Stimulated activated CD4-positive, alpha-beta T cell treated with anti-CD3 and anti-CD28 coated beads, Interleukin-1b, Interleukin-23, amount 100 ng/mL, for 1 hour (primary cell): ENCODE data around the gene PDSS2.

ENCODE experiments used
- DNase-seq, 2 donors: peaks; one replicate each; pipeline ENCODE4 v3.0.0-alpha.2; 2020; ENCODE audit warnings: low read depth in 2 of 2

Gene PDSS2

DNA sequence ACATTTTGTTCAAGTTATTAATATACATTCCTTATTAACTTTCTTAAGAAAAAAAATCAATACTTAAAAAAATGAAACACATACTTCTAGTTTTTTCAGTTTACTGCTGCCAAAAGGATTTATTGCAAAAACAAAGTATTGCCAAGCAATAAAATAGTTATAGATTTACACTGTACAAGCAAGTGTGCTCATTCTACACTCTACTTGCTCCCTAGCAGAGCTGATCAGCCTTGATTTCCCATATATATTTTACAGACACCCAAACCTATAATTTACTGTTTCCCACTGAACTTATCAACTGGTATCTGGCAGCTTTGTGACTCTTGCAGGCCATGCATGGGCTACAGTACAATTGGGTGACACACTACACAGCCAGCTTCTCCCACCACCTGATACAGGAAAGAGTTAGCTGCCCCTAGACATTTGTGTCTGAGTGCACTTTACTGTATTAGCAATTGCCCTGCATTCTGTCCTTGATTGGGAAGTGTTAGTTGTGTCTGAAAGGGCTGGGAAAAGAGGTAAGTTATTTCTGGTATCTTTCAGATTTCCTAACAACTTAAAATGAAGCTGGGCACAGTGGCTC, 188.1 kb downstream of the PDSS2 start:
- no peak for DNase-seq

DNA sequence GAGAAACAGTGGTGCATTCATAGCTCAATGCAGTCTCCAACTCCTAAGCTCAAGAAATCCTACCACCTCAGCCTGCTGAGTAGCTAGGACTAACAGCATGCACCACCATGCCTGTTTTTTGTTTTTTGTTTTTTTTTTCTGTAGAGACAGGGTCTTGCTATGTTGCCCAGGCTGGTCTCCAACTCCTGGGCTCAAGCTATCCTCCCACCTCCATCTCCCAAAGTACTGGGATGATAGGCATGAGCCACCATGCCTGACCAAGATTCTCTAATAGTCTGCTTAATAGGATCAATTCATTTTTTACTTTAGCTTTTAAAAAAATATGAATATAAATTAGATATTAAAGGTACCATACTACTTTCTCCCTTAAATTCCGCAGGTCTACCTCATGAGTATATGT, 191.7 kb downstream of the PDSS2 start:
- no peak for DNase-seq

DNA sequence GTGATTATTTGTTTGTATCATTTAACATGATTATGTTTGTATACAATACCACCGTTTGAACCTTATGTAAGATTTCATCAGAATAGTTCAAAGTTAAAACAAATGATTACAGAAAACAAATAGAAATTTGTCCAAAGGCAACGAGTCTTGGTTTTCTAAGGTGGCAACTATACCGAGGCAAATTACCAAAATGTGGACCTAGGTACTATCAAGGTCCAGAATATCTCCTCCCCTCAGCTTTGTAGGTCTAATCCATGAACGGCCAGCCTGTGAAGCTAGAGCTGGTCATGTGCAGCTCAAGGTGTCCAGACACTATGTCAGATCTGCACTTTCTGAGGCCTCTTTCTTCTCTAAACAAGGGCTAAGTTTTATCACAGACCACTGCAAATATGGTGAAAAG, 192.4 kb downstream of the PDSS2 start:
- no peak for DNase-seq

DNA sequence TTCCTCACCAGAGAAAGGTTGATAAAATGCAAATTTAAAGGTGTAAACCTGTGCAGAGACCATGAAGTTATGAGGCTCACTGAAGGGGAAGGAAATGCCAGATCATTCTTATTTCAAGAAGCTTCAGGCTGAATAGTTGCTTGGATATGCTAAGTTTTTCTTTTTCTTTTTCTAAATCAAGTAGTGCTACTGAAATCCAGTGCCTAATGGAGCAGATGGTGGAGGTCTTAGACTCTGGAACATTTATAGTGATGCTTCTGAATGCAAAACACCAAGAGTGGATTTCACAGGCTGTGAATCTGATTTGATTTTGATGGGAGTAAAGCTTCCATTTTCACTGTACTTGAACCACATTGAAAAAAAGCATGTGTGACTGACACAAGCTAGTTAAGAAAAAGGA, 192.8 kb downstream of the PDSS2 start:
- DNase-seq = no peak

DNA sequence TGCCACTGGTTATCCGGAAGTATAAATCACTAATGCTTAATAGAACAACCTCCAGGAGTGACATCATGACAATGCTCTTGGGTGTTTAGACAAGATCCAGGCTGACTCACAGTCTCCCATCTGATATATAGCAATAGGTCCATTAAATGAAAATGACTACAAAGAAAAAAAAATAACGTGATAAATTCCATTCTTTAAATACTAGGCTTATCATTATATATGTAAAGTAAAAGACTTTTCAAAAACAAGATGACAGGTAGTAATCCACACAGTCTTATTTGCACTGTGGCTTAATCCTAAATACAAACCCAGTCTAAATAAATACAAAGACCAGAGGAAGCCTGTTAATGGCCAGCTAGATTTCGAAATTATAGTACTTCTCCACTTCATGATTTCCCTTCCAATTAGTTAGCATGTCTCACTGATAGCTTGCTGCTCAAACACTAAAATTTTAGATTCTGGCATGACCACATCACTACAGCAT, 195.0 kb downstream of the PDSS2 start:
- no peak for DNase-seq

DNA sequence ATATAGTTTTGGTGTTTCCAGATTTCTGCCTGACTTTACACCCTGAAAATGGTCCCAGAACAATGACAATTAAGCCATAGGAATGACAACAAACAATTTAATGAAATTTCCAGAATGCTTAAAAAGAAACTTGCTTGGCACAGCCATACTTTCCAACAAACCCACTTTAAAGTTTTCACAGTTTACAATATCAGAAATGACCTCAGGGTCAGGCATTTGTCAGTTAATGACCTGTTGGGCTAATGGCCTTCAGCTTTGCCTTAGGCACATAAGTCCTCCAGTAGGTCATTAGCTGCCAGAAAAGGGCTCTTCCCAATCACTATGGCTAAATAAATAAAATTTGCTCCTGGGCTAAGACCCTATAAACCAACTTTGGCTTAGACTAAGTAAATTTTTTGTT, 199.4 kb downstream of the PDSS2 start:
- DNase-seq = no peak

DNA sequence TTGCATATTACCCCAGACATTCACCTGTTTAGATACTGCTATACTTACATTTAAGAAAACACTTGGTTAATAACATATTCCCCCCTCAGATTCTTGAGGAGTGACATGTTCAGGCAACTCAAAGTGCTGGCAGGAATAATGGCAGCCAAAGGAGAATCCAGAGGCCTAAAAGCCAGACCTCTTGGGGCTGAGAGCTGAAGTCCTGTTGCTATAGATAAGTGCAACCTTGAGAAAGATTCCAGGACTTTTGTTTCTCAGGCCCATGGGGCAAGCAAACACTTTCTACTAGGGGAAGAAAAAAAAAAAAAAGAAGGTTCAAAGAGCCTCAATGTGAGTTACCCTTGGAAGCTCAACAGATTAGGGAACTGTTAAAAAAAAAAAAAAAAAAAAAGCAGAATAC, 211.2 kb downstream of the PDSS2 start:
- no peak for DNase-seq

DNA sequence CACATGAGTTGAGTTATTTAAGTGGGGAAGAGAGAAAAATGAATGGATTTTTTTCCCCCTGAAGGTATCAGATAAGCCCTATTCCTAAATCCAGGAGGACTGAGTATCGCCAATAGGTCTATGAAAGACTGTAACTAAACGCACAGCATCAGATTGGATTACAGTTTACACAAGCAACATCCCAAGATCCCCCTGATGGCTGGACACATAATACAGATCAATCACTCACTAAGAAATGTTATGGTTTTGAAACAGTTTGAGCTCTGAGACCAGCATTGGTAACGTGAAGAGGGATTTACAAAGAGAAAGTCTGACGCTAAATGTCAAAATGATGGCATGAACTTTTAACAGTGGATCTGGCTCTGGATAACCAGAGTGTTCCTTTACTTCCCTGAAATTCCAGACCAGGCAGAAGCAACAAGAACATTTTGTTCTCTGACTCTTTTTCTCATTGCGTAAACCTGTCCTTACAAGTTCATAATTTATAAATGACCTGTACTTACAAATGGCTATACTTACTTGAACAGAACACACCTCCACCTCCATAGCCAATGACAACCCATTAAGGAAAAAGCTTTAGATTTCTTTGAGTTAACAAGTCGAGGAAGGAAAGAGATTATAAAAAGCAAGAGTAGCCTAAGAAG, 212.3 kb downstream of the PDSS2 start:
- no peak for DNase-seq

DNA sequence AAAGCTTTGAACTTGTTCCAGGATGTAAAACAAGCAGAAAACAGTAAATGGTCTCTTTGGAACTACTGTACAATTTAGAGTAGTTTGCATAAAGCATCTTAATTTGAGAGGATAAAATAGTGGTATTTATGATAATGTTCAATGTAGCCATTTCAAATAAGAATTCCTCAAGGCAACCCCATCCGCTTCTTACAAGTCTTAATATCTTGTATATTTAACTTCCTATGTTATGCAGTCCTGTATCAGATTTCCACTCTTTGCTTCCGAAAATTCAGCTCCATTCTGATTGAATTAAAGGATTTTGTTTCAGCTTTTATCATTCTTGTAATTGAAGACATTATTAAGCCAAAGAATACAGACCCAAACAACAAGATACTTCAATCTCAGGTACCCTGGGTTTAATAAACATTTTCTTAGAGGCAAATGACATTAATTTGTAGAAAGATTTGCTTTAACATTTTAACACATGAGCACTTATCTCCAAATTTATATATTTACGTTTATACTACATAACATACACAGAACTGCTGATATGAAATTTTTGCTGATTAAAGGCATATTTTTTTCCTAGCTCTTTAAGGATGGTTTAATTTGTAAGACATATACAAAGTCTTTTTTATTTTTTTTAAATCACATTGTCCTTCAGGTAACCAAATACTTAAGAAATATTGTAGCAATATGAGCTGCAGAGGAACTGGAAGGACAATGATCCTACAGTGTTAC, 213.0 kb downstream of the PDSS2 start:
- no peak for DNase-seq

DNA sequence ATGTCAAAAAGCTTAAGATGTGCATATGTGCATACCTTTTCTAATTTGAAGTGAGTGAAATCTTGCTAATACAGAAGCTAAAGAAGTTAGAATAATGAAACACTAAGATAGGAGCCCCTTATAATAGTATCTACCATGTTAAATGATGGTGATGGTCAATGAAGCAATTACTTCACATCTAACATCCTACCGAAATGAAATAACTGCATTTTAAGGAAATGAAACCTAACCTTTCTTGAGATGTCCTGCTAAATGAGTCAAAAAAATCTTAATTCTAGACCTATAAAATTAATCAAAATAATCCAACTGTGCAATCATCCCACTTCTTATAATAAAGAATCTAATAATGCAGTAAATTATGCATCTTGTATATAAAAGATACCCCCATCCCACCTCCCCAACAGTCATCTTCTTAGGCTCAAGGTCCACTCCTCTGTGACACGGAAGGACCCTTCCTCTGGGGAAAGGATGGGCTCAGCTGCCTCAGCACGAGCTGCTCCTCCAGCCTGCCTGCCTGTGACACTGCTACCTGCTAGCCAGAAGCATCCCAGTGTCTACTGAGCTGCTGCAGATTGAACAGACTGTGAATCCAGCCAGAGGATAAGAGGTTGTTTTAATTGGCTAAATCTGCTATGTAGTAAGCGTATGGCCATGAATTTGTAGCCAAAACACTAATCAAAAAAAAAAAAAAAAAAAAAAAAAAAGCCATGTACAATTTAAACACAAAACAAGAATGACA, 214.5 kb downstream of the PDSS2 start:
- no peak for DNase-seq

DNA sequence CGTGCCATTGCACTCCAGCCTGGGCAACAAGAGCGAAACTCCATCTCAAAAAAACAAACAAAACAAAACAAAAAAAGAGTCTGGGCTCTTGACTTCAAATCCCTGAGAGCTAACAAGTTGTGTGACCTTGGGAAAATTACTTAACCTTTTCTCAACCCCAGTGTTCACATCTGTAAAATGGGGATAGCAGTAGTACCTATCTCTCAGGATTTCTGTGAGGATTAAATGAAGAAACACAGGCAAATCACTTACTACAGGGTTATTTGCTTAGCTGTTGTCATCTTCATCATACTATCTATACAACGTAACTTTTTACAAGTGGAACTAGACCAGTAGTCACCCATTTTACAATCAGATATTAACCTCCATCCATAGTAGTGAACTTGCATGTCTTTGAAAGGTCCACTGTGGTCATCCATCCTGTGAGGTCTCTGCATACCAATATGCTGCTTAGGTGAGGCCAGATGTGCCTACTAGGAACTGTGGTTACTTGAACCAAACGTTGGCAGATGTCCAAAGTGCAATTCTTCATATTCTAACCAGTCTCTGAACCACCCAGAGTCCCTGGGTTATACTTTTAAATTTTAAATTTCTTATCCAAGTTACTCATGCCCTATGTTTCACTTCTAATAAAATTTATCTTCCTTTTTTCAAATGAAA, 215.2 kb downstream of the PDSS2 start:
- DNase-seq = no peak

DNA sequence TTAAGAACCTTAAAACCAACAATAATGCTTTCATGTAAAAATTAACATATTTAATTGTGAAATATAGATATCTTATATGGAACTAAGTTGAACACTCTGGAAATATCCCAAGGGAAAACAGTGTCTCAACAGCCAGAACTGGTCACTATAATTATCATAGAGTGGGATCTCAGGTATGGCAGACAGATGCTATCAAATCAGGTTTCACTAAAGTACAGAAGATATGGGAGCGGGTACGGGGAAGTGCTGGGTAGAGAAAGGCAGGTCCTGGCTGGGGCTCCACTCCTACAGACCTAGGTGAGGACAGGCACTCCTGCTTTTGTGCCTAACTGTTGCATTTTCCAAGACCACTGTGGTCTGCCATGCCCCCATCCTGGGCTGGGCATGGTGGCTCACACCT, 215.9 kb downstream of the PDSS2 start:
- DNase-seq = no peak

DNA sequence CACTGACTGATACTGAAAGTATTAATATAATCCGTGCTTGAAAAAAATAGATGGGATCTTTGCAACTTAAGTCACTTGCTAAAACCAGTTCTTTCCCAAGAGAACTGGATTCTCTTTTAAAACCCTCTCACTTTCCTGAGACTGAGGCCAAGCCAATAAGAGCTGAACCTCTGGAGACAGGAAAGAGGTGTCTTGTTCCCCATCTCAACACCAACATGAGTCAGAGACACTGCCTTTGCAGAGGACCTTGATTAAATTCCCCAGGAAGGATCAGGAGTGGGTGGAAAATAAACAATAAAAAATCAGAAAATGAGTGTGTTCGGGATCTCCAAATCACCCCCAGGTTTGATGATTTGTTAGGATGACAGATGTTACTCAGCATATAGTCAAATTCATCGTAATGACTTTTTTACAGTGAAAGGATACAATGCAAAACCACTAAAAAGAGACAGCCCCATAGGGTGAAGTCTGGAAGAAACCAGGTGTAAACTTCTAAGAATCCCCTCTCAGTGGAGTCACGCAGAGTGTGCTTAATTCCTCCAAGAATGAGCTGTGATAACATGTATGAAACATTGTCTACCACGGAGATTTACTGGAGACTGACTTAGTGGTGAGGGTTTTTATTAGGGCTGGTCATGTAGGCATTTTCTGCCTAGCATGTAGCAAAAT, 221.2 kb downstream of the PDSS2 start:
- no peak for DNase-seq

DNA sequence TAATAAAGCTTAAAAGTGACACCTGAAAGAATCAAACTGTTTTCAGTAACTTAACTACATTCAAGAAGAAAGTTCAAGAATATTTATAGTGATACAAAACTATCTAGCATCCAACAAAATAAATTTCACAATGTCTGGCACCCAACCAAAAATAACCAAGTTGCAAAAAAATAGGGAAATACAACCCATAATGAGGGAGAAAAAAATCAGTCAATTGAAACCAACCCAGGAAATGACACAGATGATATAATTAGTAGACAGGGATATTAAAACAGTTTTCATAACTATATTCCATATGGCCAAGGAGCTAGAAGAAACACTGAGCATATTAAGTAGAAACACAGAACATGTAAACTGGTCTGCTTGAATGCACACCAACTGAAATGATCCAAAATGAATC, 223.9 kb downstream of the PDSS2 start:
- no peak for DNase-seq

DNA sequence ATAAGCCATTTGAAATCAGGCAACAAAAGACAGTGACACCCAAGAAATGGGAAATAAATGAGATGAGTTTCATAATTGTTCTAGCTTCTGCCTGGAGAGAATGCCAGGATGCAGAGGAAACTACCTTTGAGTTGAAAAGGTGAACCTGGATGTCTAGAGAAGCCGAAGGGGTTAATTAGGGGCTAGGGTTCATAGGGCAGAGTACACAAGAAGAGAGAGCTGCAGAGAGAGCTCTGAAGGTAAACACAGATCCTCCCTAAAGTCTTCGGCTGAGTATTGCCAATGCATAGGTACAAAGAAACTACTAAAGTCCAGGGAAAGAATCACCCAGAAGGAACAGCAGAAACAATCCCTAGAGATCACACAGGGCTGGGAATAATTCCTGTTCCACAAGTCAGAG, 224.4 kb downstream of the PDSS2 start:
- DNase-seq = no peak

DNA sequence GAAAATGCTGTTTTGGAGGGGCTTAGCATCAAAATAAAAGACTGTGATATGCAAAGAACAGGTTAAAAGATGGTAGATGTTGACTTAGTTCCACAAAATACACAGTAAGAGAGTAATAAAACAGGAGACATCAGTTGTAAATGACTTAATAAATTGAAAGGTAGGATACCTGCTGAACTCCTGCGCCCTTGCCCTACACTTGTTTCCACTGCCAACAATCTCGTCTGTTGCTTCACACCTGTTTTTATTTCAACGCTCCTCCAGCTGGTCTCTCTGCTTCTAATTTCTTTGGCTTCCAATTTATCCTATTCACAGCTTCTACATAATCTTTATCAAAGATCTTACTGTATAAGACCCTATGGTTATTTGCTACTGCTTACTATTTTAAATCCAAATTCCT, 228.1 kb downstream of the PDSS2 start:
- DNase-seq = no peak

DNA sequence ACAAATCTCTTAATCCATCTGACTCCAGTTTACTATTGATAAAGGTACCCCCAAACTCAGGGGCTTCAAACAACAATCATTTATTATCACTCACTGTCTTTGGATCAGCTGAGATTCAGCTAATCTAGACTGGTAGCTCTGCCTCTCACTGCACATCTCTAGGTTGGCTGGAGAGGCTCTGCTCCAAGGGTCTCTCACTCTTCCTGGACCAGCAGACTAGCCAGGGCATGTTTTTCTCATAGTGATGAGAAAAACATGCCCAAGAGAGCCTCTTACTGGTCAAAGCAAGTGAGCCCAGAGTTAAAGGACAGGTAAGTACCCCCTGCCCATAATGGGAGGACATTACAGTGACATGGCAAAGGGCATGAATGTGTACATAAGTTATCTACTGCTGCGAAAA, 228.9 kb downstream of the PDSS2 start:
- no peak for DNase-seq

DNA sequence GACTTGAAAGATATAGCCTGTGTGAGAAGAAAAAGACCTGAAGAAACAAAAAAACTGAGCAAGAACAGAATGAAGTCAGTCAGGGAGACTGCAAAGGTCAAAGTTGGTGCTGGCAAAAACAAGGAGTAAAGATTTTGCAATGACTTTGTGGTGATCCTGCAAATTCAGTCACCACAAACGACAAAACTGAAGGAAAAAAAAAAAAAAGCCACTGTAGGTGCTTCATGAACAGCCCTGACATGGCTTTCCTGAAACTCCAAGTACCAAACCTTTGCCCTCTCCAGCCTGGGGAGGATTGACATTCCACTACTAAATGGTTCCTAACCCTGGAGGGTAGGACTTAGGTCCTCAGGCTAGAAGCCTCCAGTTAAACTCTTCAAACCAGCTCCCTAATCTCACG, 229.3 kb downstream of the PDSS2 start:
- DNase-seq = no peak

DNA sequence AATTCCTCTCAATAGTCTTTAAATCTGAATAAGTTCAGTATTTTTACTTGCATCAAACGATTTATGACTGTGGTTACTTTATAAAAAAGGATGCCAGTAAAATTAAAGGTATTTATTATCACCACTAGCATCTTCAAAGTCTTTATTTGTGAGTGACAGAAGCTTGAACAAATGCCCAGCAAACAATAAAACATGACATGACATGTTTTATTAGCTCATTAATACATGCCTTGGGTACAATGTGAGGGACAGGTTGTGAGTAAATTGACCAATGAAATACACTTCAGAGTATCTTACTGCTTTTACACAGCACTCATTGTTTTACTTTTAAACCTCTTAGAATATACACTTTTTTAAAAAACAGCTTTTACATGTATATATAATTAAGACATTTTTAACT, 230.6 kb downstream of the PDSS2 start:
- no peak for DNase-seq

DNA sequence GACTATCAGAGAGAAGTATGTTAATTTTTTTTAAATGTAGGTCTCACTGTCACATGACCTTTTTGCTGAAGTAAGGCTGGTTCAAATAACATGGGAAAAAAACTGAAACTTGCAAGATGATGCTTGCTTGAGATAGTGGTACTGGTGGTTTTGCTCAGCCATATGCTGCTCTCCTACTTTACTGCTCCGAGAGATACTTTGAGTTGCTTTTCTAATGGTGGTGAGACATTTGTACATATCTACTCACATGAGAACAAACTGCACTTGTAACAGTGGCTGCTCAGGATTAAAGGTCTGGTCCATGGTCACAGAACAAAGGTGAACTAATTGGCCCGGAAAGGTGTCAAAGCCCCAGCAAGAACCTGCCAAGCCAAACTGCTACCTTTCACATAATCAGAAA, 237.8 kb downstream of the PDSS2 start:
- DNase-seq = no peak

DNA sequence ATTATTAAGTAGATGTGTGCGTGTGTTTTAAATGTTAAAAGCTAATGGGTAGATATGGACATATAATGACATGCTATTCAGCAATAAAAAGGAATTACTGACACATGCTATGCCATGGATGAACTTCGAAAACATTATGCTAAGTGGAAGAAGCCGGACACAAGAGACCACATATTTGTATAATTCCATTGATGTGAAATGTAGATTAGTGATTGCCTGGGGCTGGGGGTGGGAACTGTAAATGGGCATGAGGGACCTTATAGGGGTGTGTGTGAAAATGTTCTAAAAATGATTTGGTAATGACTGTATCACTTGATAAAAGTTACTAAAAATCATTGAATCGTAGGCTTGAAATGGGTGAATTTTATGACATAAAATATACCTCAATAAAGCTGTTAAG, 239.5 kb downstream of the PDSS2 start:
- DNase-seq = no peak

DNA sequence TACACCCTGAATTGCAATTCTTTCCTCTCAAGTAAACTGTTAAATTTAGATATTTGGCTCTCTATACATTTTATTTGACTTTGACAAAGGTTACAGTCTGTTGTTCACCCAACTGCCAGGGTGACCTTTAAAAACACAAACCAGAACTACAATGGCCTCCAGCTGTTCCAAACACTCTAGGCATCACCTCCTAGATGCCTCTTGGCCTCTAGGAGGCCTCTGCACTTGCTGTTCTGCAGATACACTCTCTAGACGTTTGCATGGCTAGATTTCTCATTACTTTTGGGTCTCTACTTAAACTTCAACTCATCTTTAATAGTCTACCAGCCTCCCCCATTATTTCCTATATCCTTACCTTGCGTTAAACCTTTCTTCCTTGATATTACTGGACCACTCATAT, 241.2 kb downstream of the PDSS2 start:
- no peak for DNase-seq
